ENCODE data around the gene SLC35G6.

Gene SLC35G6

DNA sequence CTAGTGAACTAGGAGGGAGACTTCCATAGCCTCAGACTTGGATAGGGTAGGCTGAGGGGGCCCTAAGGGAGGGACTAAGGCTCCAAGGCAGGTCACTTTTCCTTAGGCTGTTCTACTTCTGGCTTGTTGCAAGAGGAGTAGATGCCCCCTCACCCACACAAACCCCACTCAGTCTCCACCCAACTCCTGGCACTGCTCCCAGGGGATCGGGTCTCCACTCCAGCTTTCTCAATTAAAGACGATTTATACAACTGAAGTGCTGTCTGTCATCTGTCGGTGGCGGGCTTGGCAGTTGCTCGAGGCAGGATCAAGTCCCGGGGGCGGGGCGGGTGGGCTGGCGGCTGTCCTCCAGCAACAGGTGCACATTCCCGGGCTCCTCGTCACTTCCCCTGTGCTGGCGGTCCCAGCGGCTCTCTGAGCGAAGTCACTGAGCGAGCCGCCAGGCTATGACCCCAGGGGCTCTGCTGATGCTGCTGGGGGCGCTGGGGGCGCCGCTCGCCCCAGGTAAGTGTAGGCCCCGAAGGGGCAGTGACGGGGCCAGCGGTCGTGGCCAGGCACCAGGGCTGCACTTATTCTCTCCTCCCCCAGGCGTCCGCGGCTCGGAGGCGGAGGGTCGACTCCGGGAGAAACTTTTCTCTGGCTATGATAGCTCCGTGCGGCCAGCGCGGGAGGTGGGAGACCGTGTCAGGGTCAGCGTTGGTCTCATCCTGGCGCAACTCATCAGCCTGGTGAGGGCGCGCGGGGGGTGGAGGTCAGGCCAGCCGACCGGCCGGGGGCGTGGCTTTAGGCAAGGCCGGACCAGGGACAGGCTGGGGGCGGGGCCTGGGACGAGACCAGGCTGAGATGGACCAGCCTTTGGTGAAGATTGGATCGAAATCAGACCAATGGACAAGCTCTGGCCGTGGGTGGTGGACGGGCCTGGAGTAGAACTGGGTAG is 36.3 kb upstream of the SLC35G6 start, which contains the start of gene CHRNB1:
Gene CHRNB1 (plus strand): TSS at position 380 of the 937 bp plus-strand sequence. CDS start 67 bp downstream, at position 447.
- Mint-ChIP-seq H3K4me1 (peaks cover 30% of the 10 kb centered on the region), H3K4me3 (peak within 1 kb of the TSS; percentile 80), H3K9me3 (no peaks in the 10 kb centered on the region), H3K27ac (peak within 1 kb of the TSS; percentile 14), H3K27me3 (peaks cover 42% of the 10 kb centered on the region), H3K36me3 (peaks cover 9% of the 10 kb centered on the region)

DNA sequence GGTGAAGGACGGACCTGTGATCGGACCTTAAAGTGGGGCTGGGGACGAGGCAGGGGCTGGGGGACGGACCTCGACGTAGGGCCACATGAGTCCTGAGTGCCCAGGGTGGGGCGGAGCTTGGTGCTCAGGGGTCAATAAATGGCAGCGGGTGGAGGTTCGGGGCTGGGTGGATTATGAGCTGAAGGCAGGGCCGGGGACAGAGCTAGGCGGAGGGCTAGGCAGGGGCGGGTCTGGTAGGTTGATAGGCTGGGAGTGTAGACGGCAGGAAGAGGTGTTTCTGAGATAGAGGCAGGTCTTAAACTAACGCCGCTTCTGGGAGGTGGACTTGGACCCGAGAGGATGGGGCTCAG is 35.7 kb upstream of the SLC35G6 start:
- Mint-ChIP-seq H3K9me3 (no peaks in the 10 kb centered on the region), H3K36me3 (peaks cover 9% of the 10 kb centered on the region), H3K27me3 (peaks cover 39% of the 10 kb centered on the region), H3K4me3 (peak overlapping the region; percentile 80), H3K4me1 (peaks cover 23% of the 10 kb centered on the region), H3K27ac (peak overlapping the region; percentile 14)

DNA sequence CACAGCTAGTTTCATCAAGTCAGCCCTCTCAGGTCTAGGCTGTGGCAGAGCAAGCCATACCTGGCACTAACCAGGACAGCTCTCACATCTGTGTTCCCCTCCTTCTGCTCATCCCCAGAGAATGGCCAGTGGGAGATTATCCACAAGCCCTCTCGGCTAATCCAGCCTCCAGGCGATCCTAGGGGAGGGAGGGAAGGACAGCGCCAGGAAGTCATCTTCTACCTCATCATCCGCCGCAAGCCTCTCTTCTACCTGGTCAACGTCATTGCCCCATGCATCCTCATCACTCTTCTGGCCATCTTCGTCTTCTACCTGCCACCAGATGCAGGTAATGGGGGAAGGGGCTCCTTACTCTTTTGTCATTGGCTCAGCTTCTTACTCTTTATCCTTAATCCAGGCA is 32.8 kb upstream of the SLC35G6 start:
- H3K4me3 Mint-ChIP-seq: no peak overlapping the region
- no peaks in the 10 kb centered on the region for H3K9me3 Mint-ChIP-seq
- H3K27ac Mint-ChIP-seq: no peak overlapping the region
- peaks cover 24% of the 10 kb centered on the region for H3K27me3 Mint-ChIP-seq
- peaks cover 22% of the 10 kb centered on the region for H3K4me1 Mint-ChIP-seq
- peaks cover 9% of the 10 kb centered on the region for H3K36me3 Mint-ChIP-seq

DNA sequence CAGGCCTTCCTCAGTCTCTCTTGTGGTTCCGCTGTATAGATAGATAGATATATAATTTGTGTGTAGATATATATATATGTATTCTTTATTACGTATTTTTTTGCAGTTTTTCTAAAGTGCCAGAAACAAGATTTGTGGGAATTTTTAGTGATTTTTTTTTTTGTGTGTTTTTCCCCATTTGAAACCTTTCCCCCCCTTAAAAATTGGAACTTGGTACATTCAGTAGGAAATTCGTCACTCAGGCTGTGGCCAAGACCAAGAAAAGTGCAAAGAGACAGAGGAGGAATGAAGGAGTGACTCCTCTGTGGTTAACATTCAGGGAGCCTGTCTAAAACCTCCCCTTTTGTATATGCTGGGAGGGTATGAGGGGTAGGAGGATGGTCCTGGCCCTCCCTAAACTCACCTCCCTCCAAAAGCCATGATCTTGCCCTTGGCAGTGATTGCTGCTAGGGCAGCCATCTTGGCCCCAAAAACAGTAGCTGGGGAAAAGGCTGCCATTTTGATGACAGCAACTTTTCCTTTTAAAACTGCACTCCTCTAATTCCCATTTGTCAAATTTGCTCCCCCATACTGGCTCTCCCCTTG is 21.2 kb upstream of the SLC35G6 start:
- Mint-ChIP-seq H3K4me1 (peaks cover 21% of the 10 kb centered on the region), H3K36me3 (no peaks in the 10 kb centered on the region), H3K4me3 (no peak overlapping the region), H3K9me3 (no peaks in the 10 kb centered on the region), H3K27ac (no peak overlapping the region), H3K27me3 (no peaks in the 10 kb centered on the region)

DNA sequence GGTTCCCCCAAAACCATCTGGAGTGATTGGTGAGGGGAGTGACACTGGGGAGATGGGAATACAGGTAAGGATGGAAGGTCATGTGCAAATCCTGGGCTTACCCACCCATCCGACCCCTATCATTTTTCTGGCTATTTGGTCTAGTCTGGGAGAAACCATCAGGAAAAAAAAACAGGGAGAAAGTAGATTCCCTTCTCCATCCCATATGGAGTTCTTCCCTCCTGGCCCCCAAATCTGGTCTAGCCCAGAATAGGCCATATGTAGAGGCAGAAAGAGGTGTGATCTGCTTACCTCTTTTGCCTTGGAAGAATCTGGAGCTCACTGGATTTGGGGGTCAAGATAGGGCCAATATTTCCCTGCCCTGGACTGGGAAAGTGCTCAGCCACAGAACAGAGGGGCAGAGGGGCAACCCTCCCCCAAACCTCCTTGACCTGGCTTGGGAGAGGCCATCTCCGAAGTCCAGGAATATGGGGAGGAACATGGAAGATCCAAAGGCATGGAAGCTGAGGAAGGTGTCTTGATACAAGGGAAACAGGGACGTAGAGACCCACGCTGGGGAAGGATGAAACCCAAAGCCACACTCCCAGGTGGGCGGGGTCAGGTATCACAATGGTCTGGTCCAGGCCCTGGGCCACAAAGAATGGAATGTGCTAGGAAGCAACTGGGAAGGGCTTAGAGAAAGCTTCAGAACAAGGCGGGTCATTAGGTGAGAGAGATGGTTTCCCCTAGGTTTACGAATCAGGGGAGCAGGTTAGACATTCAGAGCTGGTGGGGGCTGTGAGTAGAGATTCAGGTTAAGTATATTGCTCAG is 20.2 kb upstream of the SLC35G6 start:
- Mint-ChIP-seq H3K4me3 (no peak overlapping the region), H3K27me3 (no peaks in the 10 kb centered on the region), H3K9me3 (no peaks in the 10 kb centered on the region), H3K4me1 (peaks cover 17% of the 10 kb centered on the region), H3K36me3 (no peaks in the 10 kb centered on the region), H3K27ac (peak overlapping the region; percentile 12)

DNA sequence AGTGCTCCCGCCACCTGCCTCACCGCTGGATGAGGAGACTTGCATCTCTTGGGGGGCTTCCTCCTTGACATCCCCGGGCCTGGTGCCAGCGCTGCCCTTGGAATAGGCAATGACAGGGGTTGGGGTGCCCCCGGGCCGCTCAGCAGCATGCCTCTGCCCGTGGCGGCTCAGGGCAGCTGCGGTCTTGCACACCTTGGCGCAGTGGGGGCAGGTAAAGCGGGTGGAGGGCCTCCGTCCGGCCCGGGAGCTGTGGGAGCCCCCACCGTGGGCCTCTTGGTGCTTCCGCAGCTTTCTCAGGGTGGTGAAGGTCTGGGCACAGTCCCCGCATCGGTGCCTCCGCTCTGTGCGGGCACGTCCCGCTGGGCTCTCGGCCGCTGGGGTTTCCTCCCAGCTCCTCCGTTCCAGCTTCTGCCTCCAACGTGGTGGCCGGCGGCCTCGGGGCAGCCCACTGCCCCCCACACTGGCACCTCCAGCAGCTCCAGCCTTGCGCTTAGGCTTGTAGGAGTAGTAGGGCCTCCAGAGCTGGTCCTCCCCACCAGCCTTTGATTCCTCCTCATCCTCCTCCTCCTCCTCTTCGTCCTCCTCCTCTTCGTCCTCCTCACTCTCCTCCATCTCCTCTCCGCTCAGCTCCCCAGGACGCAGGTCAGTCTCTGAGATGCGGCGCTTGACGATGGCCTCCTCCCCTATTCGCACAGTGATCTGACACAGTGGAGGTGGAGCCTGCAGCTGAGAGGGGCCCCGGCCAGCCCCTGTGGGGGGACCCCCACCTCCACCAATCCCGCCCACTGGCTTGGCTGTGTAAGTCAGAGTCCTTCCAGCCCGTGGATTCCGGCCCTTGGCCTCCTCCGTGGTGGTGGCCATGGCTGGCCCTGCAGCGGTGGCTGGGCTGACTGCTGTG is 18.5 kb upstream of the SLC35G6 start:
- Mint-ChIP-seq H3K4me1 (peaks cover 16% of the 10 kb centered on the region), H3K9me3 (no peaks in the 10 kb centered on the region), H3K4me3 (no peak overlapping the region), H3K27me3 (no peaks in the 10 kb centered on the region), H3K36me3 (no peaks in the 10 kb centered on the region), H3K27ac (no peak overlapping the region)

DNA sequence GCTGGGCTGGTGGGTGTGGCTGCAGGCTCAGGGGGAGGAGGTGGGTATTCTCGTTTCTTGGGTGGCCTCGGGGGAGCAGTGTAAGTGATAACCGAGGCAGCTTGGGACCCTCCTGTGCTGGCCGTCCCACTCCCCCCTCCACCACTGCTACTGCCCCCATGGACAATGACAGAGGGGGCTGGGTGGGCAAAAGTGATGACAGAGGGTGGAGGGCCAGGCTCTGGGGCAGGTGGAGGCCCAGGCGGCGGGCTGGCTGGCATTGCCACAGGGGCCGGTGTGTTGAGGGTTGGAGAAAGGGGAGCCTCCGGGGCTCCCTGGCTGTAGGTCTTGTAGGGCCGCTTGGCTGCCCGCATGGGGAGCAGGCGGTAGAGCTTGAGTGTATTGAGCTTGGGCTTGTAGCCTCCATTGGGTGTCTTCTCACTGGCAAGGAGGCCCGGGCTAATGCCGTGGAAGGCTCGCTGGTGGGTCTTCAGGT is 17.8 kb upstream of the SLC35G6 start:
- peaks cover 18% of the 10 kb centered on the region for H3K4me1 Mint-ChIP-seq
- H3K4me3 Mint-ChIP-seq: no peak overlapping the region
- H3K27ac Mint-ChIP-seq: no peak overlapping the region
- H3K27me3 Mint-ChIP-seq: no peaks in the 10 kb centered on the region
- no peaks in the 10 kb centered on the region for H3K9me3 Mint-ChIP-seq
- H3K36me3 Mint-ChIP-seq: no peaks in the 10 kb centered on the region

DNA sequence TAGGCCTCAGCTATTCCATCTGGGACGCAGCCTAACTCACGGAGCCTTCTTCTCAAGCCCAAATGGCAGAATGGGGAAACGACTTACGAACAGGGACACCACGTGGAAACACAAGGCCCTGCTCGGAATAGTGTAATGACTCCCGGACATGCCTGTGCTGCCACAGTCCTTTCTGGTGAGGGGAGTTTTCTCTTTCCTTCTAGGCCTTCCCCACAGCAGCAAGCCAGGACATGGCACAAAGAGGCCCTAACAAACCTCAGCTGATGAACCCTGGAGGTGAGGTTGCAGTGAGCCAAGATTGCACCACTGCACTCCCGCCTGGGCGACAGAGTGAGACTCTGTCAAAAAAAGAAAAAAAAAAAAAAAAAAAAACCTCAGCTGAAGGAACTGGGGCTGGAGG is 17.2 kb upstream of the SLC35G6 start:
- H3K36me3 Mint-ChIP-seq: no peaks in the 10 kb centered on the region
- no peak overlapping the region for H3K4me3 Mint-ChIP-seq
- no peak overlapping the region for H3K27ac Mint-ChIP-seq
- no peaks in the 10 kb centered on the region for H3K27me3 Mint-ChIP-seq
- H3K4me1 Mint-ChIP-seq: peaks cover 18% of the 10 kb centered on the region
- H3K9me3 Mint-ChIP-seq: no peaks in the 10 kb centered on the region

DNA sequence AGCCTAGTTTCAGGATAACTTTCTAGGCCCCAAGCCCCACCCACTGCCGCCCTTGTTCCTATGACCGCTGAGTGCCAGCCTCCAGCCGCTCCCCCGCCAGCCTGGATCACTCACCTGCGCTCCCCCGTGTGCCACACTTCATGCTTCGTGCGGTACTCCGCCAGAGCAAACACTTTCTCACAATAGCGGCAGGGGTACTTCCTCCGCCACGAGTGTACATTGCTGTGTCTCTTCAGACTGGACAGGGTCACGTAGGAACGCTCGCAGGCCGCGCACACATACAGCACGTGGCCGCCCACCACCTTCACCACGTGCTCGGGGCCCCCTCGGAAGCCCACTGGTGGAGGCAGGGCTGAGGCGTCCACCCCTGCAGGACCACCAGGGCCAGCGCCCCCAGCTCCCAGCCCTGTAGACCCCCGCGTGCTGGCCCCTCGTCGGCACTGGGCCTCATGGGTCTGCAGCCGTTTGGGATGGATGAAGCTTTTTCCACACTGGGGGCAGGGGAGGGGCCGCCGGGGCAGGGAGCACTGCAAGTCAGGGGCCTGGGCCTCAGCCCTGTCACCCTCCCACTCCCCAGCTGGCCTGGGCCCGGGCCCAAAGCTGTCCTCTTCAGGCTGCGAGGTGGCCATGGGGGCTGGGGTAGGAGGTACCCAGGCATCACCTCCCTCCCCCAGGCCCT is 15.5 kb upstream of the SLC35G6 start:
- Mint-ChIP-seq H3K4me3 (no peak overlapping the region), H3K4me1 (peaks cover 16% of the 10 kb centered on the region), H3K27me3 (no peaks in the 10 kb centered on the region), H3K9me3 (no peaks in the 10 kb centered on the region), H3K36me3 (no peaks in the 10 kb centered on the region), H3K27ac (no peak overlapping the region)

DNA sequence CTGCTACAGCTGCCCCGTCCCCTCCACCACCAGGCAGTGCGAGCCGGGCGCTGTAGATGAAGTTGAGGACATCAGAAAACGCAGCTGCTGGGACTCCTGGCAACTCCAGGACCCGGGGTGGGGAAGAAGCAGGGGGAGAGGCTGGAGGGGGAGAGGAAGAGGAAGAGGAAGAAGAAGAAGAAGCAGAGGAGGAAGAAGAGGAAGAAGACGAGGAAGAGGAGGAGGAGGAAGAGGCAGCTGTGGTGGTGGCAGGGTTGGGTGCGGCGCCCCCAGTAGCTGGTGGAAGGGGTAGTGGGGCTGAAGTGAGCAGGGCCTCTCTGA is 15.0 kb upstream of the SLC35G6 start:
- H3K4me1 Mint-ChIP-seq: peaks cover 18% of the 10 kb centered on the region
- H3K27ac Mint-ChIP-seq: no peak overlapping the region
- H3K36me3 Mint-ChIP-seq: no peaks in the 10 kb centered on the region
- H3K4me3 Mint-ChIP-seq: no peak overlapping the region
- no peaks in the 10 kb centered on the region for H3K27me3 Mint-ChIP-seq
- no peaks in the 10 kb centered on the region for H3K9me3 Mint-ChIP-seq

DNA sequence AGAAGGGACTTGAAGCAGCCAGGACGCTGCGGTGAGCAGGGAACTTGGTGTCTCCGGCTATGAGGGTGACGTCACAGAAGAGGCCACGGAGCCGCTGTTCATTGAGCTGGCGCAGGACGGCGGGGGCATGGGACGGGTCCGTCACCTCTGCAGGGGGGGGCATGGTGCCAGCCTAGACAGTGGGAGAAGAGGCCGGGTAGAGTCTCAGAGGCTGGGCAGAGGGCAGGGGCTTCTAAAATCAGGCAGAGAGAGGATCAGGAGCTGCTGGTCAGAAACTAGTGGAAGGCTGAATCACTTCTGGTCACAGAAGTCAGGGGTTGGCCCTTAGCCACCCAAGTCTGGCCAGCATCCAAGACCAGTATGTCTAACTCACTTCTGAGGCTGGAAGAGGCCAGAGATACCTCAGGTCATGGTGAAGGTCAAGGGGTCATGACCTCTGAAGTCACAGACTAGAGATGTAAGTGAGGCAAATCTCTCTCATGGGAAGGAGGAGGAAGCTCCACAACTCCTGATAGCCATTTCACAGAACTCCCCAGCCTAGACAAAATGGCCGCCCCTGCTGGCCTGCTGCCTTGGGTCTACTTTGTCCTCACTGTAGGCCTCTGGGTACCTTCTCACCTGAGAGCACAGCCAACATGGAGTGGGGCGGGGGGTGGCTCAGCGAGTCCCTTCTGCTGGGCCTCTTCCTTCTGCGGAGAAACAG is 14.5 kb upstream of the SLC35G6 start:
- Mint-ChIP-seq H3K4me1 (peaks cover 22% of the 10 kb centered on the region), H3K9me3 (no peaks in the 10 kb centered on the region), H3K27me3 (no peaks in the 10 kb centered on the region), H3K36me3 (no peaks in the 10 kb centered on the region), H3K4me3 (no peak overlapping the region), H3K27ac (peak overlapping the region; percentile 41)

DNA sequence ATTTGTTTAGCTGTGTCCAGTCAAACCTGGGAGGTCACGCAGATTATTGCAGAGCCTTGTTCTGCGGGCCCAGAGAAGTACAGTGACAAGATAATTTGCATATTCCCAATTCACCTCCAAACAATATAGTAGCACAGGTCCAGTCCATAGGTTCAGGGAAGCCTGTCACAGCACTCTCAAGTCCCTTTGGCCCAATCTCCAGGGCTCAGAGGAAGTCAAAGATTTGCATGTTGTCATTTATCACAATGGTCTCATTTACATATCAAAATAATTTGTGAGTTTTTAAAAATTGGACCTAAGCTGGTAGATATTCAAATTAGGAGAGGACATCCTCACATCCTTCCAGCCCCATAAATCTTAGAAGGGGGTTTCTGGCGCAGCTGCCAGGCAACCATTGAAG is 13.7 kb upstream of the SLC35G6 start:
- Mint-ChIP-seq H3K9me3 (no peaks in the 10 kb centered on the region), H3K4me1 (peaks cover 26% of the 10 kb centered on the region), H3K27ac (no peak overlapping the region), H3K4me3 (no peak overlapping the region), H3K27me3 (no peaks in the 10 kb centered on the region), H3K36me3 (no peaks in the 10 kb centered on the region)

DNA sequence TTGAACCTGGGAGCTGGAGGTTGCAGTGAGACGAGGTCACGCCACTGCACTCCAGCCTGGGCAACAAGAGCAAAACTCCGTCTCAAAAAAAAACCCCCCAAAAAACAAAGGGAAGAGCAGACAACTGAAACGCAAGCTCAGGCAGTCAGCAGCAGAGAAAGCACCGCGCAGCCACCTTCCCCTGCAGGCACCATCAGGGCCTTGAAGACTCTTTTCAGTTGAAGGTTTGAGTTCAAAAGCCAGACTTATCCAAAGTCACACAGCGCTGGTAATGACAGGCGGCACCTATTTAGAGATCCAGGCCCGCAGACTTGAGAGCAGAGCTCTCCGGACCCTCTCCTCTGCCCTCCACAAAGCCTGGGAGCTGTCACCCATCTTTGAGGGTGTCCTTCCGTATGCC is 13.0 kb upstream of the SLC35G6 start:
- H3K4me3 Mint-ChIP-seq: no peak overlapping the region
- no peak overlapping the region for H3K27ac Mint-ChIP-seq
- no peaks in the 10 kb centered on the region for H3K27me3 Mint-ChIP-seq
- no peaks in the 10 kb centered on the region for H3K9me3 Mint-ChIP-seq
- H3K36me3 Mint-ChIP-seq: no peaks in the 10 kb centered on the region
- H3K4me1 Mint-ChIP-seq: peaks cover 27% of the 10 kb centered on the region

DNA sequence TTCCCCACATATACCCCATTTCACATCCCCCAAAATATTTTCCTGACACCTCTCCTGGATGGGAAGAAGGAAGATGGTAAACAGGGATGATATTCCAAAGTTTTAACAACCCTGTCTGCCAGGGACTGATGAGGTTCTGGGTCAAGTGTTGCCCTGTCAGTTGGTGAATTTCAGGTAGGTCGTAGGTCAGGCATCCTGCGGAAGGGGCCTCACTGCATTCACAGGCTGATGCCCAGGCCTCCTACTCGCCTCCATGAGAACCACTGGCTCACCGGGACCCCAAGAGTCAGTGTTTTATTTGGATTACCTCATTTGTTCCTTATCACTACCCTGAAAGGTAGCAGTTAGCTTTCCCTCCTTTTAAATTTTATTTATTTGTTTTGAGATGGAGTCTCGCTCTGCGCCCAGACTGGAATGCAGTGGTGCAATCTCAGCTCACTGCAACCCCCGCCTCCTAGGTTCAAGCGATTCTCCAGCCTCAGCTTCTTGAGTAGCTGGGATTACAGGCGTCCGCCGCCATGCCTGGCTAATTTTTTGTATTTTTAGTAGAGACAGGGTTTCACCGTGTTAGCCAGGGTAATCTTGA is 12.3 kb upstream of the SLC35G6 start:
- Mint-ChIP-seq H3K27ac (no peak overlapping the region), H3K4me1 (peaks cover 31% of the 10 kb centered on the region), H3K36me3 (no peaks in the 10 kb centered on the region), H3K9me3 (no peaks in the 10 kb centered on the region), H3K4me3 (no peak overlapping the region), H3K27me3 (no peaks in the 10 kb centered on the region)
